ENCODE measurements around the gene ATP1A3. TPM values are rescaled to one million over a fixed set of nuclear protein-coding genes. Genes with fewer than 3 reads are reported as not detected.
A peak's percentile ranks its signal among the peaks of the same experiment; 100 is the strongest.

The ATP1A3 gene
- total RNA-seq, 4 donors from 2014 or later: 0.35 to 1.3 (median 0.81) TPM

DNA sequence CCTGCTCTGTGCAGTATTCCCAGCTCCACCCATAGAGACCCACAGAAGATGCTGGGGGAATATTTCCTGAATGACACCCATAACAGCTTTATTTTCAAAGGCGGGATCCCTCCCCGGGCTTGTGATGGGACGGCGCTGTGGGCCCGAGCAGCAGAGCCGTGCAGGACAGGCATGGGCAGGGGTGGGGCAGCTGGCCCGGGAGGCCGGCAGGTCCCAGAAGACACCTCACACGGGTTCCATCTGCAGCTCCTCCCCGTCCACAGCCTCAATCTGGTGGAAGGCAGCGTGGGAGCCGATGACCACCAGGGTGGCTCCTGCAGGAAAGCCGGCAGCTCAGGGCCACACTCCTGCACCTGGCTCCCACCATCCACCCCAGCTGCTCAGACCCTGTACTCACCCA is 37.4 kb downstream of the ATP1A3 start:
- H3K9me3 ChIP-seq: no peaks in the 10 kb centered on the region
- peak overlapping the region in 2 of 4 donors; percentile 92 to 96 for H3K4me3 ChIP-seq
- H3K4me1 ChIP-seq: peaks cover 0 to 16% (median 9%) of the 10 kb centered on the region in 4 donors
- H3K27me3 ChIP-seq: no peaks in the 10 kb centered on the region
- H3K27ac ChIP-seq: peak overlapping the region in 3 of 4 donors; percentile 94 to 100 (median 96)
- TF ChIP-seq POLR2A (IDR thresholded peaks at IDR 0.05) (no peak), CTCF (IDR thresholded peaks at IDR 0.05) (no peak)
- no peaks in the 10 kb centered on the region for H3K36me3 ChIP-seq
- peak in 1 of 3 donors; percentile 59 for DNase-seq

- Histone ChIP-seq H3K4me1 (peaks cover 0 to 16% (median 10%) of the 10 kb centered on the region in 4 donors), H3K36me3 (no peaks in the 10 kb centered on the region), H3K4me3 (no peak overlapping the region), H3K9me3 (no peaks in the 10 kb centered on the region), H3K27ac (peak overlapping the region in 1 of 4 donors; percentile 100), H3K27me3 (no peaks in the 10 kb centered on the region)
- TF ChIP-seq POLR2A (IDR thresholded peaks at IDR 0.05): no peak
- TF ChIP-seq CTCF (IDR thresholded peaks at IDR 0.05): no peak
- DNase-seq: no peak
These were observed 38.5 kb downstream of the ATP1A3 start for GRCh38 chr19:41955521-41955920.

DNA sequence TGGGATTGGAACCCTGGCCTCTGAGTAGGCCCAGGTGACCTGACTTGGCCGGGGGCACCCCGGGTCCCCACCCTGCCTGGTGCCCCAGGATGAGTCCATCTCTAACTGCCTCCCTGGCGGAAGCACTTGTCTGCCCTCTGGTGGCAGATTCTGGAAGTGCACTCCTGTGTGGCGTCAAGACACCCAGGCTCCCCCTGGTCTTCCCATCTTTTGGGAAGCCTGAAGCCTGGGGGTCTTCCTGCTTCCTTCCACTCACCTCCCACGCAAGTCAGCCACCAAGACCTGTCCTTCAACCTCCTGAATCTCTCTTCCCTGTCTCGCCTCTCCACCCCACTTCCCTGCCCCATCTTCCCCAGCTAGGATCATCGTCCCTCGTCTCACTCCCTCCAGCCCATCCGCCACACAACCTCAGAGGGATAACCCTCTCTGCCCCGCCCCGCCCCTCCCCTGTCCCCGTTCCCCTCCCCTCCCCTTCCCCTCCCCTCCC is 42.3 kb downstream of the ATP1A3 start:
- H3K36me3 ChIP-seq: no peaks in the 10 kb centered on the region

GRCh38 chr19:41947091-41947490 is 46.9 kb downstream of the ATP1A3 start:
- peaks cover 0 to 19% (median 5%) of the 10 kb centered on the region in 4 donors for H3K4me1 ChIP-seq
- TF ChIP-seq POLR2A (IDR thresholded peaks at IDR 0.05) (no peak), CTCF (IDR thresholded peaks at IDR 0.05) (no peak)
- H3K9me3 ChIP-seq: no peaks in the 10 kb centered on the region
- no peaks in the 10 kb centered on the region for H3K36me3 ChIP-seq
- no peak overlapping the region for H3K4me3 ChIP-seq
- no peak for DNase-seq
- peak overlapping the region in 1 of 4 donors; percentile 76 for H3K27ac ChIP-seq
- H3K27me3 ChIP-seq: no peaks in the 10 kb centered on the region

More for the DNA sequence above, 42.3 kb downstream of the ATP1A3 start:
- Histone ChIP-seq H3K27ac (no peak overlapping the region), H3K4me3 (no peak overlapping the region), H3K27me3 (no peaks in the 10 kb centered on the region), H3K4me1 (peaks cover 0 to 7% (median under 1%) of the 10 kb centered on the region in 4 donors), H3K9me3 (no peaks in the 10 kb centered on the region)
- no peak for TF ChIP-seq POLR2A (IDR thresholded peaks at IDR 0.05)
- TF ChIP-seq CTCF (IDR thresholded peaks at IDR 0.05): peak; percentile 92 to 99 (median 96)
- peak; percentile 81 to 96 (median 89) for DNase-seq

DNA sequence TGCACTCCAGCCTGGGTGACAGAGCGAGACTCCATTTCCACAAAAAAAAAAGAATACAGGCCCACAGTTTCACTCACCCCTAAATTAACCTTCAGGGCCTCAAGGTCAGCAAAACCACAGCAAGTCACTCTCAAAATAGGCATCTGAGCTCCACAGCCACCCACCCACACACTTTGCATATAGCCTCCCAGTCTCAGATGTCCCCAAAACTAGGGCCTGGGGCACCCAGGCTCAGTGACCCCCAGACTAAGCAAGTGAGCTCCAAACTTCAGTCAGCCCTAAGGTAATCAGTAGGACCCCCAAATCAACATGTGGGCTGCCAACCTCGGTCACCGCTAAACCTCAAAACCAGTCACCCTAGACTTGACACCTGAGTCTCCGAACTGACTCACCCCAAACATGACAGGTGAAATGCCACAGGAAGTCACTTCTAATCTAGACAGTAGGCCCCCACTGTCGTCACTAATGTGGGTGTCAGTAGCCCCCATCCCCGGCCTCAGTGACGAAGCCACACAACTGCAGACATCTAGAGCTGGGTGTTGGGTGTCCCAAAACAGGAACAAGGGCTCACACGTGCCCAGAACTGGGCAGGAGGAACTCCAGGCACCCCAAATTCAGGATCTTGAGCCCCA is 48.8 kb downstream of the ATP1A3 start:
- Histone ChIP-seq H3K4me1 (peaks cover 0 to 23% (median 15%) of the 10 kb centered on the region in 4 donors), H3K4me3 (no peak overlapping the region), H3K27ac (peak overlapping the region; percentile 38 to 76 (median 68)), H3K27me3 (peaks cover 0 to 8% of the 10 kb centered on the region in 2 donors), H3K36me3 (no peaks in the 10 kb centered on the region), H3K9me3 (no peaks in the 10 kb centered on the region)
- DNase-seq: peak; percentile 53 to 97 (median 97)
- no peak for TF ChIP-seq POLR2A (IDR thresholded peaks at IDR 0.05)

- no peaks in the 10 kb centered on the region for H3K36me3 ChIP-seq
- H3K4me1 ChIP-seq: peaks cover 0 to 23% (median 19%) of the 10 kb centered on the region in 4 donors
- H3K27me3 ChIP-seq: peaks cover 0 to 15% of the 10 kb centered on the region in 2 donors
- TF ChIP-seq CTCF (IDR thresholded peaks at IDR 0.05) (no peak), POLR2A (IDR thresholded peaks at IDR 0.05) (no peak)
- DNase-seq: no peak
- no peaks in the 10 kb centered on the region for H3K9me3 ChIP-seq
- H3K4me3 ChIP-seq: no peak overlapping the region
- peak overlapping the region in 3 of 4 donors; percentile 60 to 76 (median 75) for H3K27ac ChIP-seq
These were observed 49.7 kb downstream of the ATP1A3 start for GRCh38 chr19:41944336-41944735.

Data from Peyer's patch (tissue), 4 donors.